ENCODE measurements around the gene NDRG4. TPM values are rescaled to one million over a fixed set of nuclear protein-coding genes. Genes with fewer than 3 reads are reported as not detected.

Gene NDRG4
- total and polyA plus RNA-seq, 2 experiments from 2014 or later: 3.4 to 7.1 TPM

DNA sequence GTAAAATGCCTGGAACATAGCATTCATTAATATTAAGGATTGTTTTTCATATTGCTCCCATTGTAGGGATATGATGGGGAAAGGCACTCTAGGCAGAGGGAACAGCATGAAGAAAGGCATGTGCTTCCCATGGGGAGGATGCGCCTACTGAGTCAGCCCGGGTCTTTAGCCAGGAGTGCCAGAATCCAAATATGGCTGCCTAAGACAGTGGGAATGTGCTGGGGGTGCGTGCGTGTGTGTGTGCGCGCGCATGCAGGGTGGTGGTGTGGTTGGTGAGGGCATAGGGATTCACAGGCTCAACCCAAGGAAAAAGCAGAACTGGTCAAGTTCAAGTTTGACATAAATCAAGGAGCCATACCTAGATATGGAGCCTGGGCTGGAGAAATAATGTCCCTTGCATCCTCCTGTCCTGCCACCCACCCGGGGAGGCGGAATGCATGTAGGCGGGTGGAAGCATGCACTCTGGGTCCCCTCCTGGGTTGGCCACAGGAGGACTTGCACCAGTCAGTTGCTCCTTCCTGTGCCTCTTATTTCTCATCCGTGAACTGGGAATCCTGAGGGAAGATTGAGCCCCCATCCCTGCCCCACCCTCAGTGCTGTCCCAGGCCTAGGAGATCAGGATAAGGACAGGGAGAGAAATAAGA lies 18.6 kb upstream of the NDRG4 start:
- H3K4me2 ChIP-seq (ENCODE audit: unreplicated experiment): no peak overlapping the region
- no peak overlapping the region for H2AFZ ChIP-seq
- DNase-seq: no peak
- no peaks in the 10 kb centered on the region for H3K79me2 ChIP-seq (ENCODE audit: insufficient read depth)
- no peaks in the 10 kb centered on the region for H3K4me1 ChIP-seq (ENCODE audit: insufficient read depth)
- H3K36me3 ChIP-seq (ENCODE audit: low read depth): no peaks in the 10 kb centered on the region
- in situ Hi-C loops (cut with MboI): loop anchor here (25.0 kb wide), 1 partner anchor 469 kb away; the partner anchor contains the start of genes USB1 and ZNF319
- no peak overlapping the region for H3K4me3 ChIP-seq
- H3K9ac ChIP-seq: no peak overlapping the region
- TF ChIP-seq EZH2phosphoT487 (IDR thresholded peaks at IDR 0.05; ENCODE audit: insufficient read depth, low read depth) (no peak), EZH2 (IDR thresholded peaks at IDR 0.05; ENCODE audit: insufficient read depth, poor library complexity, severe bottlenecking) (no peak)
- H4K20me1 ChIP-seq (ENCODE audit: insufficient read depth): no peaks in the 10 kb centered on the region
- H3K9me3 ChIP-seq (ENCODE audit: low read depth): no peaks in the 10 kb centered on the region
- 95 to 97% methylated on average over 10 to 11 of the region's 11 CpGs for WGBS, 2 experiments (ENCODE audit: low coverage in 1 of 2, low lambda C conversion rate in 2 of 2, missing lambda C conversion rate in 2 of 2)
- no peak overlapping the region for H3K27ac ChIP-seq
- H3K9me2 ChIP-seq (ENCODE audit: insufficient read depth): no peaks in the 10 kb centered on the region
- no peaks in the 10 kb centered on the region for H3K27me3 ChIP-seq (replicated peaks; ENCODE audit: insufficient read depth)
- H3F3A ChIP-seq (ENCODE audit: insufficient read depth): no peaks in the 10 kb centered on the region

DNA sequence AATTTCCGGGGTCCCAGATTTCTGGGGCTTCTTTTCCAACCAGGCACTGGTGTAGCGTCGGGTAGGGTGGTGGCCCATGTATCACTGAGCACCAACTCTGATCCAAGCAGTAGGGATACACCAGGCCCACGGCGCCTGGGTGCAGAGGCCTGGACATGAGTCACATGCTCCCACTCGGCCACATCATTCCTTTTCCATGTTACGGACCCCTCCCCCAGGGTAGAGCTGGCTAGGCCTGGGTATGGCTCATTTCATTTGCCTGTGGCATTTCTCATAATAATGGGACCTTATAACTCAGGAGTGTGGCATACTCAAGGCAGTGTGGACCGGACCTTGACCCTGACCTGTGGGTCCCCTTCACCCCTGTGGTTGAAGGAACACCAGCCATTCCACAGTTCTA lies 18.0 kb upstream of the NDRG4 start:
- Histone ChIP-seq H3K4me2 (ENCODE audit: unreplicated experiment) (no peak overlapping the region), H3K27me3 (replicated peaks; ENCODE audit: insufficient read depth) (no peaks in the 10 kb centered on the region), H3K9me3 (ENCODE audit: low read depth) (no peaks in the 10 kb centered on the region), H3F3A (ENCODE audit: insufficient read depth) (no peaks in the 10 kb centered on the region), H3K4me3 (no peak overlapping the region), H3K9me2 (ENCODE audit: insufficient read depth) (no peaks in the 10 kb centered on the region), H3K79me2 (ENCODE audit: insufficient read depth) (no peaks in the 10 kb centered on the region), H3K9ac (no peak overlapping the region), H3K36me3 (ENCODE audit: low read depth) (no peaks in the 10 kb centered on the region), H4K20me1 (ENCODE audit: insufficient read depth) (no peaks in the 10 kb centered on the region), H2AFZ (no peak overlapping the region), H3K4me1 (ENCODE audit: insufficient read depth) (no peaks in the 10 kb centered on the region), H3K27ac (no peak overlapping the region)
- in situ Hi-C loops (cut with MboI): loop anchor here (25.0 kb wide), 1 partner anchor 470 kb away; the partner anchor contains the start of genes USB1 and ZNF319
- 51 to 58% methylated on average over 8 of the region's 8 CpGs for WGBS, 2 experiments (ENCODE audit: low coverage in 1 of 2, low lambda C conversion rate in 2 of 2, missing lambda C conversion rate in 2 of 2)
- TF ChIP-seq EZH2phosphoT487 (IDR thresholded peaks at IDR 0.05; ENCODE audit: insufficient read depth, low read depth) (no peak), EZH2 (IDR thresholded peaks at IDR 0.05; ENCODE audit: insufficient read depth, poor library complexity, severe bottlenecking) (no peak)
- peak; percentile 23 for DNase-seq

DNA sequence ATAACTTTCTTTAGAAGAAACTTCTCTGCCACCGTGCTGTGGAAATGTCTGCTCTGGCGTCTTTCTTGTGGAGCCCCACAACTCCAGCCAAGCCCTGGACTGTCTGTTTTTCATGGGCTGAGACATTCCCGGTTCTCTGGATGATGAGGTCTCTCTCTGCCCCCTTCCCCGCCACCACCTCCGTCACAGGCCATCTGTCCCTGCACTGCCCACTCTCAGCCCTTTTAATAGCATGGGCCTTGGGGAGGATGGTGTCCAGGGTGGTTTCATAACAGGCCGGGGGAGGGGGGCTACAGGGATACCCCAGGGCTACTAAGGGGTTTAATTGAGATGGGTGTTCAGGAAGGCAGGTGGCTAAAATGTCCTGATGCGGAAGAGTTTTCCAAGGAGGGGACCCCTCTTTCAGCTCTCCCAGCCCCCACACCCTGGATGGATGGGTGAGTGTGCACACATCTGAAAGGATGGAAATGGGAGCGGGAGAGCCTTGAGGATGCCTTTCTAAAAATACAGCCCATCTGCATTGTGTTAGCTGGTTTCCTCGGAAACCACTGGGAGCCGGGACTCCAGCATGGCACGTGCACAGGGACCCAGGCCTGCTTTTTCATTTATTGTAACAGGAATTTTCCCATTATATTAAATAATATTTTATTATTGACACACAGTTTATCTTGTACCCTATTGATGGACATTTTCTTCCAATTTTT lies 14.6 kb upstream of the NDRG4 start:
- H3K79me2 ChIP-seq (ENCODE audit: insufficient read depth): no peaks in the 10 kb centered on the region
- no peaks in the 10 kb centered on the region for H3K9me2 ChIP-seq (ENCODE audit: insufficient read depth)
- no peaks in the 10 kb centered on the region for H3K36me3 ChIP-seq (ENCODE audit: low read depth)
- no peak for DNase-seq
- no peak overlapping the region for H3K9ac ChIP-seq
- no peaks in the 10 kb centered on the region for H3K9me3 ChIP-seq (ENCODE audit: low read depth)
- no peaks in the 10 kb centered on the region for H3K27me3 ChIP-seq (replicated peaks; ENCODE audit: insufficient read depth)
- no peak for TF ChIP-seq EZH2 (IDR thresholded peaks at IDR 0.05; ENCODE audit: insufficient read depth, poor library complexity, severe bottlenecking)
- no peak for TF ChIP-seq EZH2phosphoT487 (IDR thresholded peaks at IDR 0.05; ENCODE audit: insufficient read depth, low read depth)
- H3K27ac ChIP-seq: no peak overlapping the region
- H3K4me2 ChIP-seq (ENCODE audit: unreplicated experiment): no peak overlapping the region
- no peak overlapping the region for H3K4me3 ChIP-seq
- H4K20me1 ChIP-seq (ENCODE audit: insufficient read depth): no peaks in the 10 kb centered on the region
- H2AFZ ChIP-seq: no peak overlapping the region
- H3K4me1 ChIP-seq (ENCODE audit: insufficient read depth): no peaks in the 10 kb centered on the region
- 41 to 46% methylated on average over 11 of the region's 11 CpGs for WGBS, 2 experiments (ENCODE audit: low coverage in 1 of 2, low lambda C conversion rate in 2 of 2, missing lambda C conversion rate in 2 of 2)
- no peaks in the 10 kb centered on the region for H3F3A ChIP-seq (ENCODE audit: insufficient read depth)
- in situ Hi-C loops (cut with MboI): loop anchor here (25.0 kb wide), 1 partner anchor 473 kb away; the partner anchor contains the start of genes USB1 and ZNF319

DNA sequence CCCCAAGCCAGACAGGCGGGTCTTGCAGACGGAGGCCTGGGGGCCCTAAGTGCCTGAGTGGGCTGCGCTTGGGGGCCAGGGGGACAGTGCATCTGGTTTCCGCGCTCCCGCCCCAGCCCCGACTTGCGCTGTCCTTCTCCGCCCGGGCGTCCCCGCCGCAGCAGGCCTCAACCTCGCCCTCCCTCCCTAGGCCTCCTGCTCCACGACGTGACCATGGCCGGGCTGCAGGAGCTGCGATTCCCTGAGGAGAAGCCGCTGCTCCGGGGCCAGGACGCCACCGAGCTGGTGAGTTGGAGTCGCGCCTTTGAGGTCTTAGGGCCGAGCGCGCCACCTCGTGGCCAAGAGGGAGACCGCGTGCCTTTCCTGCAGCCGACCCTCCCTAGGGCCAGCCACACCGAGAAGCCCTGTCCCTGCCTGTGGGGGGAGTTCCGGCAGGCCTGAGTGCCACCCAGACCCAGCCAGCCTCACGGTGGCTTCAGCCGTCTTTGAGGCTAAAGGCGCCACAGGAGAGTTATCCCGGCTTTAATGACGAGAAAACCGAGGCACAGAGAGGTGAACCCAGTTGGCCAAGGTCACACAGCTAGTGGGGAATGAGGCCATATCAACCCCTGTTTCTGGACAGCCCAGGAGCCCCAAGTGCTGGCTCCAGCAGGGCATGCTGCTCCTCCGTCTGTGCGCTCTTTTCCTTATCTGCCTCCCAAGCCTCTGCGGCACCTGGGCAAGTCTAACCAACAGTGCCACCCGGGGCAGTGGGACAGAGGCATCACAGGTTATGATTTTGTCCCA lies 12.2 kb upstream of the NDRG4 start:
- Histone ChIP-seq H3K4me1 (ENCODE audit: insufficient read depth) (no peaks in the 10 kb centered on the region), H3K79me2 (ENCODE audit: insufficient read depth) (no peaks in the 10 kb centered on the region), H2AFZ (peak overlapping the region; percentile 58), H3K36me3 (ENCODE audit: low read depth) (no peaks in the 10 kb centered on the region), H3K9me2 (ENCODE audit: insufficient read depth) (no peaks in the 10 kb centered on the region), H3K27me3 (replicated peaks; ENCODE audit: insufficient read depth) (no peaks in the 10 kb centered on the region), H4K20me1 (ENCODE audit: insufficient read depth) (no peaks in the 10 kb centered on the region), H3K9ac (no peak overlapping the region), H3K9me3 (ENCODE audit: low read depth) (no peaks in the 10 kb centered on the region), H3K4me3 (no peak overlapping the region), H3K4me2 (ENCODE audit: unreplicated experiment) (no peak overlapping the region), H3K27ac (no peak overlapping the region), H3F3A (ENCODE audit: insufficient read depth) (no peaks in the 10 kb centered on the region)
- TF ChIP-seq EZH2 (IDR thresholded peaks at IDR 0.05; ENCODE audit: insufficient read depth, poor library complexity, severe bottlenecking) (no peak), EZH2phosphoT487 (IDR thresholded peaks at IDR 0.05; ENCODE audit: insufficient read depth, low read depth) (no peak)
- in situ Hi-C loops (cut with MboI): loop anchor here (25.0 kb wide), 1 partner anchor 475 kb away; the partner anchor contains the start of genes USB1 and ZNF319
- DNase-seq: peak; percentile 89
- WGBS, 2 experiments (ENCODE audit: low coverage in 1 of 2, low lambda C conversion rate in 2 of 2, missing lambda C conversion rate in 2 of 2): 14% methylated on average over 30 to 43 of the region's 43 CpGs

Measured in GM23248 (cell line).